Activated CD8-positive, alpha-beta memory T cell treated with anti-CD3 and anti-CD28 coated beads, Interleukin-2, amount 50 U/mL, for 24 hours (primary cell): Measurements from ENCODE around the gene GRK7.
A peak's percentile ranks its signal among the peaks of the same experiment; 100 is the strongest.
"Not testable (repeated sequence)": the region's sequence is repeated elsewhere in the genome, so short reads cannot be mapped to it uniquely, and the experiment has no call there.

Source experiments
- DNase-seq: peaks from one replicate; pipeline ENCODE4 v3.0.0-alpha.2; 2020; ENCODE audit errors: extremely low read depth

GRK7 gene

DNA sequence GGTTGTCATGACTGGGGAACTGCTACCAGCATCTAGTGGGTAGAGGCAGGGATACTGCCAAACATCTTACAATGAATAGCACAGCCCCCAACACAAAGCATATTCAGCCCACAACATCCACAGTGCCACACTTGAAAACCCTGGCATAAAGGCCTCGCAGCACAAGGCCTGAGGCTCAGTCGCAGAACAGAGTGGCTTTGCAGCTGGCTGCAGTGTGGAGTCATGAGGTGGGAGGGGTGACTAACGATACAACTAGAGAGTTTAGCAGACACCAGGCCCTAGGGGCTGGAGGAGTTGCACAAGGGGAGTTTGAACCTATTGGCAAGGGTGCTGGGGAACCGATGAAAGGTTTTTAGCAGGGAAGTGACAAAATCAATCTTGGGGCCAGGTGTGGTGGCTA lies 32.1 kb downstream of the GRK7 start:
- no peak for DNase-seq

DNA sequence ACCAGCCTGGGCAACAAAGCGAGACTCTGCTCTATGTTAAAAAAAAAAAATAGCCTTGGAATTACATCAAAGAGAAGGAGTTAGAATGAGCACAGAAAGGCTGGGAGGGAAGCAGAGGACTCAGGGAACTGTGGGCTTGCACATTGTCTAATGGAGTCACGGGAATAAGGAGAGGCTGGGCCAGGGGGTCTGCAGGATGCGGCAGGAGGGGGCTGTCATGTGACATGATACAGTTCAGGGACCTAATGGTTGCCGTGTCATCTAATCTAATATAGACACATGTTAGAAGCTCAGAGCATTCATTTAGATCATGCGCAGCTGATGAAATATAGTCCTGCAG lies 32.5 kb downstream of the GRK7 start:
- no peak for DNase-seq

DNA sequence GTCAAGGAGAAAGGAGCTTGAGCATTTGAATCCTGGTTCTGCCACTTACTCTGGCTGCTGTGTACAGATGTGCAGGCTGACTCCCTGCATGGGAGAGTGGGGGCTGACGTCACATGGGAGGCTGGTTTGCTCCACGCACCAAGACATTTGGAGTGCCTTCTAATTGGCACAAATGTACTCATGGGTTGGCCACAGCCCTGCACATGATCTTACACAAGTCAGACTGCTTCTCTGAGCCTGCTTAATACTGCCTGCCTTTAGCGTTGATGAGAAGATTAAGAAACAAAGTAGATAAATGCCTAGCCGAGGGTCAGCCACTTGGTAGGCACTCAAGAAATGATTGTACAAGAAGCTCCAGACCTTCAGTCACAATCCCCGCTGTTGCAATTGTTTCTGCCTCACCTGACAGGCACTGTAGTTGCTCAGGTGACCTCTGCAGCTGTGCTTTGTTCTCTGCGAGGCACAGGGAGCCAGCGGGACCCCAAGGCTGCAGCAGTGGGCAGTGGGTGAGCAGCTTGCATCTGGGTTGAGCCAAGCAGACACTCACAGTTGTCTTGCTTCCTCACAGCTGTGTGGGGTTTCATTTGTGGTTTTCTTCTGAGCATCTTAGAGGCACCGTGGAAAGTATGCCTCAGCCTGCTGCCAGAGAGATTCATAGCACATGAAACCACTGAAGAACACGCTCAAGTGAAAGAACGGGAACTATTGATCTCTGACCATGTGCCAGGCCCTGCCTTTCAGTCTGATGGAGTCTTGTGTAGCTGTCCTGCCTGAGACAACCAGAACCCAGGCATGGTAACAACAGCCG lies 33.1 kb downstream of the GRK7 start:
- DNase-seq, result peak; percentile 75

DNA sequence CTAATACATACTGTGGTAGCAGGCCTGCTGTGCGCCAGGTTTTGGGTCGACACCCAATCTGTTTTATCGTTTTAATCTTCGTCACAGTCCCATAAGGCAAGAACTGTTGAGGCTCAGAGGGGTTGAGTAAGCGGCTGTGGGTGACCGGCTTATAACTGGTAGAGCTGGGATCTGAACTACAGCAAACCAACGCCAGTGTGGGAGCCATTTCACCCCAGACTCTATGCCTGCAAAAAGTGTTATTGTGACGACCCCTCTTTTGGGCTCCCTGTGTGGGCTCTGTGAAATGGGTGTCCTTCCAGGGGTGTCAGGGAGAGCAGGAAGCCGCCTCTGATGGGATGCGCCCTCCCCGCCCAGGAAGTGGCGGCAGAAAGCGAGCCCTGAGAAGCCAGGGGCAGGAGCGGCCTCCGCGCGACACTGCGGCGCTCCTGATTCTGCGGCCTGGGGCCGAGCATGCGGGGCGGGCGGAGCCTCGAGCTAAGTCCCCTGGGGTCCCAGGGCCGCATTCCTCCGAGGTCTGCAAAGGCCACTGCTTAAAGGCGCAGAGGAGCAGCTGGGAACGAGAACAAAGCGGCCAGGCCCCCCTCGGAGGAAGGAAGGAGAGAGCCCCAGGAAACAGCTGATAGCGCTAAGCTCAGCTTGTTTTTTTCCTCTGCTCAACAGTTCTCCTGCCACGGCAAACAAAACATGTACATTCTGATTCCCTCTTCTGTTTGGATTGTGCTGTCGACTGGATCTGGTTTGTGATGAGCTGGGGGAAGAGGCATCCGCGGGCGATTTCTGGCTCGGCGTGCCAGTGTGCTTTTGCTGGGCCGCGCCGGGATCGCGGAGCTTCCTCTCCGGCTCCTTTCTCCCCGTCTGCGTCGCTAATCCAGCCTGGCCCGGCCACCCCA lies 33.9 kb downstream of the GRK7 start:
- no peak for DNase-seq

DNA sequence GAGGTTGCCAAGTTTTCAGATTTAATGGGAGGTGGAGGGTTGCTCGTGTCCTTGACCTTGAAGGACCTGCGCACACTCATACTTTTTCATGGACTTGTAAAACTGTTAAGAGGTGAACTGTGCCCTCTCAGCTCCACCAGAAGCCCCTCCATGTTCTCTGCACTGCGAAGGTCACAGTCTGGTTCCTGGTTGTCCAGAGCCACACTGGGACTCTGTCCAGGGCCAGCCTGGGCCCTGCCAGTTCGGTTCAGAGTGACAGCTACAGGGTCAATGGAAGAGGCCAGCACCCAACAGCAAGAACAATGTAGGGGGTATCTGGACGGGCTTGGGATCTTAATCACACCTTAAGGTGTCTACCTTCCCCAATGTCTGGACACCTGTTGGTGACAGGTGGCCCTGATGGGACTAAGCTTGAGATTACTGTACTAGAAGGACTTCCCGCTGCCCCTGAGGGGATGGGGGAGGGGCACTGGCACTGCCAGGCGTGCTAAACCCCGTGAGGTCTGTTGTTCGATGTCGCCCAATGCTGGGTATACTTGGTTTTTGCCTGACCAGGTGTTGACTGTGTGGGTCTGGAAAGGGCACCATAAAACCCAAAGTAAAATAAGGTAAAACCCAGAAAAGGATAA lies 34.7 kb downstream of the GRK7 start:
- no peak for DNase-seq

DNA sequence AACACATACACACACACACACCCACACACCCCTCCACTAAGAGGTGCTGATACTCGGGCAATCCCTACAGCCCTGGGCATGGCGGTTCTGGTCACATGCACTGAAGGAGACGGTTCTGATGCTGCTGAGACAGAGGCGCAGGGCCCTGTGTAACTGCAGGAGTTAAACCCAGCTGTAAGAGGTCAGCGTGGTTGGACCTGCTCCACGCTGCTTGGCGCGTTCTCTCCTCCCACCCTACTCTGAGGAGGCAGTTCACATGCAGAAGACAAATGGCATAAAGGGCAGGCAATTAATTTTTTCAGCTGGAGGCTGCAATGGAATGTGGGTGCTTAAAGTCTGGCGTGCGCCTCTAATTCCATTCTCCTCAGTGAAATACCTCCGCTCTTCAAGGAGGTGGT lies 35.2 kb downstream of the GRK7 start:
- DNase-seq, result no peak

DNA sequence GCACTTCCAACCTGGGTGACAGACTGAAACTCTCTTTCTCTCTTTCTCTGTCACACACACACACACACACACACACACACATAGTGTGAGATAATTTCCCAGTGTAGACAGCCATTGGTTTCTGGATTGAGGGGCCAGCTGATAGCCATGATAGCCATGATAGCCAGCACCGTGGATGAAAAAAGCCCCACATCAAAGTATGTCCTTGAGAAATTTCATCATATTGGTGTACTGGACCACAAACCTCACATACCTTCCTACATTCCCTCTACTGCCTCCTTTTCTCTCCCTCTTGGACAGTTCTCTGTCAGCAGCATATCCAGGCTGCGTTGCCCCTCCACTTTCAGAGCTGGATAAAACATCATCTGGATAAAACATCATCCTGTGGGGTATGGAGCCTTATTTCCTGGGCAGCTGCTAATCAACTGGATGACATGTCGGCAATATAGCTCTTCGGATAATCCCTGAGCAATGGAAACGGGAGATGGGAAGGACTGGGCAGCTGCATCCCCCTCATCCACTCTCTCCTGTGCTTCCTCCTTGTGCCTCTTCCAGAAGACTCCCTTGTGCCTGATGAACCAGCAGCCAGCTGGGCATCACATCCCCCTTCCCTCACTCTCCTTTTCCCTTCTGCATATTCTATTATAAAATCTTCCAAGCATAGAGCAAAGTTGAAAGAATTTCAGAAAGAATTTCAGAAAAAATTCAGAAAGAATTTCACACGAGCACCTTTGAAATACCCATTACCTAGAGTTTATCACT lies 39.3 kb downstream of the GRK7 start:
- DNase-seq, result no peak

DNA sequence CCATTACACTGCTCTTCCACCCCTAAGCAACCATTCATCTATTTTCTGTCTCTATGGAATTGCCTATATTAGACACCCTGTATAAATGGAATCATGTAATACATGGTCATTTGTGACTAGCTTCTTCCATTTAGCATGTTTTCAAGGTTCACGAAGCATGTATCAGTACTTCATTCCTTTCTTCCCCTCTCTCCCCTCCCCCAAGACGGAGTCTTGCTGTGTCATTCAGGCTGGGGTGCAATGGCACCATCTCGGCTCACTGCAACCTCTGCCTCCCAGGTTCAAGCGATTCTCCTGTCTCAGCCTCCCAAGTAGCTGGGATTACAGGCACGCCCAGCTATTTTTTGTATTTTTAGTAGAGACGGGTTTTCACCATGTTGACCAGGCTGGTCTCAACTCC lies 40.3 kb downstream of the GRK7 start:
- DNase-seq, result not testable (repeated sequence)

DNA sequence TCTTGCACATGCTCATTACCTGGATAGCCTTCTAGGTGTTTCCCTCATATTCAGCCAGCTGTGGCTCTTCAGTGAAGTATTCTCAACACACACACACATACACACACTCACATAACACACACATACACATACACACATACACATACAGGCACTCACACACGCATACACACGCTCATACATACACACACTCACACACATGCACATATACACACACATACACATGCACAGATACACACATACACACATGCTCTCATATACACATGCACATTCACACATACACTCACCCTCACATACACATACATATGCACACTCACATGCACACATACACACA lies 41.2 kb downstream of the GRK7 start:
- DNase-seq, result no peak

DNA sequence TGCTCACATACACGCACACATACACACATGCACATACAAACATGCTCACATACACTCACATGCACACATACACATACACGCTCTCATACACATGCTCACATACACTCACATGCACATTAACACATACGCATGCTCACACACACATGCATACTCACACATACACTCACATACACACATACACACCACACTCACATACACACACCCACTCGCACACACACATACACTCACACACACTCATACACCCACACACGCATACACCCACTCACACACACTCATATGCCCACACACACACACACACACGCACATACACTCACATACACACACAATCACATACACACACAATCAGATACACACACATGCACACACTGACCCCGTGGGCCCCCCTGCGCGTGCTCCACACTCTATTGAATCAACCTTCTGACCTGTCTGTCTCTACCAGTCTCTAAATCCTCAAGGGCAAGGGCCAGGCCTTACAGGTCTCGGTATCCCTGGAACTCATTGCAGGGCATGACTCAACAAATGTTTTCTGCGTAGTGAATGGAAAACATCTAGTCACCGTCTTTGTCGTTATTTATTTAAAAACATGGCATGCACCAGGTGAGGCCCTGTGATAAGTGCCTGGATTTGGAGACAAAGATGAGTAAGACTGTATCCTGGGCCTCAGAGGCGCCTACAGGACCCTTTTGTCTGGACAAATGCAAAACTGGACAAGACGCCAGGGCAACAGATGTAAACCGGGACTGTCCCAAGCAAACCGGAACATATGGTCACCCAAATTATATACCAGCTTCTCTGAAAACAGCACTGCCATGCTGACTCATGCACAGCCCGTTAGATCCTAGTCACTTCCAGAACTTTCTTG lies 41.8 kb downstream of the GRK7 start:
- no peak for DNase-seq

DNA sequence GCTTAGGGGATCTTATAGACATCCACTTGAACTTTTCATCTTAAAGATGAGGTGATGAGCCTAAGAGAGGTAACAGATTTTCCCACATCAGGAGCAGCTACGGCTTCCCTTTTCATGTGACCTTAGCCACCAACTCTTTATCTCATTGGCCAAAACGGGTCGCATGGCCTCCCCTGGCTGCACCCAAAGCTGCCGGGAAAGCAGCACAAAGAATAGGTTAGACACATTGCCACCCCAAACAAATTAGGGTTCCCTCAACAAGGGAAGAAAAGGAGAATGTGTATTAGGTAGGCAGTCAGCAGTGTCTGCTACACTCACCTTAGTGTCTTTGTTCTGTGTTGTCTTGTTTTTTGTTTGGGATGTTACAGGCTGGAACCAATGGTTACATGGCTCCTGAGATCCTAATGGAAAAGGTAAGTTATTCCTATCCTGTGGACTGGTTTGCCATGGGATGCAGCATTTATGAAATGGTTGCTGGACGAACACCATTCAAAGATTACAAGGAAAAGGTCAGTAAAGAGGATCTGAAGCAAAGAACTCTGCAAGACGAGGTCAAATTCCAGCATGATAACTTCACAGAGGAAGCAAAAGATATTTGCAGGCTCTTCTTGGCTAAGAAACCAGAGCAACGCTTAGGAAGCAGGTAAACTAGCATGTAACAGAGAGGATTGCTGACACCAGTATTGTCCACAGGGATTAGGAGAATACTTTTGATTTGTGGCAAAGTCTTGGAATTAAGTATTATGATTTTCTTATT lies 44.2 kb downstream of the GRK7 start:
- DNase-seq, result no peak

DNA sequence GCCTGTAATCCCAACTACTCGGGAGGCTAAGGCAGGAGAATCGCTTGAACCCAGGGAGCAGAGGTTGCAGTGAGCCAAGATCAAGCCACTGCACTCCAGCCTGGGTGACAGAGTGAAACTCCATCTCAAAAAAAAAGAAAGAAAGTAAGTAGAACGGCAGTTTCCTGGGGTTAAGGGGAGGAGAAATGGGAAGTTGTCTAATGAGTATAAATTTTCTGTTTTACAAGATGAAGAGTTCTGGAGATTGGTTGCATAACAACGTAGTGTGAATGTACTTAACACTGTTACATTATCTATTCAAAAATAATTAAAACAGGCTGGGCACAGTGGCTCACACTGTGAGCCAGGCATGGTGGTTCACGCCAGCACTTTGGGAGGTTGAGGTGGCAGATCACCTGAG lies 45.4 kb downstream of the GRK7 start:
- DNase-seq, result no peak

DNA sequence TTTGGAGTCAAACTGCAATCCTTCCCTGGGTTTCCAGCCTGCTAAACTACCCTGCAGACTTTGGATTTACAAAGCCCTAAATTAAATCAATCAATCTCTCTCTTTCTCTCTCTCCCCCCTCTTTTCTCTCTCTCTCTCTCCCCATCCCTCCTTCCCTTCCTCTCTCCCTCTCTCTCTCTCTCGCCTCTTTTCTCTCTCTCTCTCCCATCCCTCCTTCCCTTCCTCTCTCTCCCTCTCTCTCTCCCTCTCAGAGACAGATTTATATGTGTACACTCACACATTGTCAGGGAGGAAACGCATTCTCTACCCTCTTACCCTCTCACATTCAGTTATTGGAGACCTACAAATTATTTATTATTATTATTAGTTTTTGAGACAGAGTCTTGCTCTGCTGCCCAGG lies 47.0 kb downstream of the GRK7 start:
- DNase-seq, result no peak

DNA sequence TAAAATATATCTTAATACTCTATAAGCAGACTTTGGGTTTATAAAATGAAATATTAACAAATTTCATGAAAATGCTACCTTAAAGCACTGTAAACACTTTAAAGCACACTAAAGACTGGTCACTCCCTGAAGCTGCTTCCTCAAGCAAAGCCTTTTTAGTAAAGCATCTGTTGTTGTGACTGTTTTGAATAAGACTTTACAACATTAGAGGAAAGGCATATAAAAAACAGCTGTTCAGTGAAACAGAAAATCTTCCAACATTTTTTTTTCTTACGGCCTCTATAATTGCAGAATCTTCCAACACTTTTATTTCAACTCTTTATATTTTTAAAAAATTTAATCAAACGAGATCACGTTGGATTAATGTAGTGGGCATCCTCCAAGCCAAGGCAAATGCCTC lies 48.1 kb downstream of the GRK7 start:
- no peak for DNase-seq

DNA sequence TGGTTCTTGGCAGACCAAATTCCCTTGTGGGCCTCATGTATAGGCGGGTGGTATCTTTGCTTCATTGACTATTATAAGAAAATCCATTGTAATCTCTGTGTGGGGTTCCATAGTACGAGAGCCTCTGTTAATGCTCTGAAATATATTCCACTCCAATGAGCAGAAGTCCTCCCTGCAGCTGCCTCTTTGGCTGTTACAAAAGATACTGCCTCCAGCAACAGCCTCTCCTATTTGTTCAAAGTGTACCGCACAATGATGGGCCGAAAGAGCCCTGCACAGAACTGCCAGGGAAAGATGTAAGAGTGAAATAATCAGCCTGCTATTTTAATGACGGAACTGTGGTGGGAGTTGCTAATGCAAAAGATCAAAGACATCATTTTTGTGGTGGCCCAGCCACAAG lies 48.9 kb downstream of the GRK7 start:
- no peak for DNase-seq

DNA sequence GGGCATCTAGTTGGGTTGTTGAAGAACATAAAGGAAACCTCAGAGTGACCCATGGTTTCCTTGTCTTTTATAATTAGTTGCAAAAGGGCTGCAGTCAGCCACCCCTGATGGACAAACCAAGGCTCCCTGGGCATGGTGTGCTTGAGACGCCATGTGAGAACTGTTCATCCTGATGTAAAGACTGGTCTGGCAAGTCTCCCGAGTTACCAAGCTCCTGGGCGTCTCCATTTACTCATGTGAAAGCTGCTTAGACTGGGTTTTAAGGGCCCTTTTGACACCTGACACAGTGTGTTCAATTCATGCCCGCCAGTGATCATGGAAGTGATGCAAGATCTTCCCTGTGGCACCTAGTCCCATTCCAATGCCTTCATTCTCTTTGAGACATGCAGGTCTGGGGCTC lies 49.4 kb downstream of the GRK7 start:
- no peak for DNase-seq
